GM23248 (cell line): ENCODE measurements around the gene LTF. TPM values are rescaled to one million over a fixed set of nuclear protein-coding genes. Genes with fewer than 3 reads are reported as not detected.
"Not testable (repeated sequence)": the region's sequence is repeated elsewhere in the genome, so short reads cannot be mapped to it uniquely, and the experiment has no call there.

Experiments used
- DNase-seq: peaks from one replicate; pipeline ENCODE4 v3.0.0-alpha.2; 2015
- H2AFZ ChIP-seq: fragments of 200-600 bp; sonication (generic); 2 replicates; pipeline ENCODE4 v1.6.1; 2016; ENCODE audit warnings: antibody characterized with exemption
- H3F3A ChIP-seq: fragments of 200-600 bp; sonication (generic); 2 replicates; pipeline ENCODE4 v1.6.1; 2016; ENCODE audit warnings: mild to moderate bottlenecking, antibody characterized with exemption, mixed run types; ENCODE audit not compliant: insufficient read depth
- H3K27ac ChIP-seq: fragments of 200-600 bp; sonication (generic); 2 replicates; pipeline ENCODE4 v1.5.1; 2016; ENCODE audit warnings: mild to moderate bottlenecking
- H3K27me3 ChIP-seq: fragments of 200-600 bp; sonication (generic); replicated peaks from 2 replicates; pipeline ENCODE4 v1.6.1; 2016; ENCODE audit warnings: mild to moderate bottlenecking; ENCODE audit not compliant: insufficient read depth
- H3K36me3 ChIP-seq: fragments of 200-600 bp; sonication (generic); 2 replicates; pipeline ENCODE4 v1.6.1; 2016; ENCODE audit warnings: low read depth, mild to moderate bottlenecking
- H3K4me1 ChIP-seq: fragments of 200-600 bp; sonication (generic); 2 replicates; pipeline ENCODE4 v1.6.1; 2016; ENCODE audit warnings: mild to moderate bottlenecking; ENCODE audit not compliant: insufficient read depth
- H3K4me2 ChIP-seq: fragments of 200-600 bp; sonication (generic); one replicate; pipeline ENCODE4 v1.6.1; 2016; ENCODE audit warnings: mild to moderate bottlenecking; ENCODE audit not compliant: unreplicated experiment
- H3K4me3 ChIP-seq: fragments of 200-600 bp; sonication (generic); 2 replicates; pipeline ENCODE4 v1.5.1; 2016; ENCODE audit warnings: mild to moderate bottlenecking
- H3K79me2 ChIP-seq: fragments of 200-600 bp; sonication (generic); 2 replicates; pipeline ENCODE4 v1.6.1; 2016; ENCODE audit warnings: mild to moderate bottlenecking; ENCODE audit not compliant: insufficient read depth
- H3K9ac ChIP-seq: fragments of 200-600 bp; sonication (generic); 2 replicates; pipeline ENCODE4 v1.6.1; 2016; ENCODE audit warnings: mild to moderate bottlenecking
- H3K9me2 ChIP-seq: fragments of 200-600 bp; sonication (generic); 2 replicates; pipeline ENCODE4 v1.6.1; 2016; ENCODE audit warnings: mixed run types, mild to moderate bottlenecking, moderate library complexity; ENCODE audit not compliant: insufficient read depth
- H3K9me3 ChIP-seq: fragments of 200-600 bp; sonication (generic); one replicate; pipeline ENCODE4 v1.6.1; 2017; ENCODE audit warnings: low read depth
- H4K20me1 ChIP-seq: fragments of 200-600 bp; sonication (generic); 2 replicates; pipeline ENCODE4 v1.6.0; 2016; ENCODE audit not compliant: insufficient read depth
- EZH2 ChIP-seq: fragments of 200-600 bp; sonication (generic); IDR thresholded peaks from 2 replicates; pipeline ENCODE4 v1.6.1; 2018; ENCODE audit warnings: antibody characterized with exemption, mild to moderate bottlenecking; ENCODE audit not compliant: insufficient read depth, poor library complexity, severe bottlenecking
- EZH2phosphoT487 ChIP-seq: fragments of 200-600 bp; sonication (generic); IDR thresholded peaks from 2 replicates; pipeline ENCODE4 v1.6.1; 2018; ENCODE audit warnings: antibody characterized with exemption, moderate library complexity, mild to moderate bottlenecking, low read depth; ENCODE audit not compliant: insufficient read depth
- WGBS, 2 experiments: methylation state at CpG; one replicate each; pipeline ENCODE4 v1.1.6; 2015 to 2017; ENCODE audit warnings: low lambda C conversion rate in 2 of 2, low coverage in 1 of 2; ENCODE audit errors: missing lambda C conversion rate in 2 of 2; 5-methylcytosine and 5-hydroxymethylcytosine counted together
- in situ Hi-C: fragments of 300-500 bp; cut with MboI; formaldehyde crosslinking; loops from 2 replicates; pipeline ENCODE4 v1.15.0; 2020
- polyA plus RNA-seq: library from polyadenylated mRNA; unstranded; fragments of >200 nt; fragmentation: Nextera tagmentation; extraction: Ambion mirVana; gene quantifications from 2 replicates; pipeline ENCODE4 v1.2.1, GENCODE V29; 2016
- total RNA-seq: library from RNA; depleted of rRNA; stranded (reverse); fragments of >200 nt; shearing (Covaris generic); gene quantifications from 2 replicates; pipeline ENCODE4 v1.2.3, GENCODE V29; 2014; rRNA removed

Gene LTF
- total and polyA plus RNA-seq, 2 experiments from 2014 or later, result not detected

- Histone ChIP-seq H3K36me3 (no peaks in the 10 kb centered on the region), H4K20me1 (no peaks in the 10 kb centered on the region), H3K4me1 (no peaks in the 10 kb centered on the region), H3K9me2 (no peaks in the 10 kb centered on the region), H3K4me2 (no peak overlapping the region), H3K9me3 (no peaks in the 10 kb centered on the region), H3K9ac (no peak overlapping the region), H2AFZ (no peak overlapping the region), H3K4me3 (no peak overlapping the region), H3K27me3 (peaks cover 31% of the 10 kb centered on the region), H3K79me2 (no peaks in the 10 kb centered on the region), H3K27ac (no peak overlapping the region), H3F3A (no peaks in the 10 kb centered on the region)
- TF ChIP-seq EZH2phosphoT487, result no peak
- TF ChIP-seq EZH2, result no peak
- in situ Hi-C loops, result no loop called here
- WGBS, 2 experiments, result 51 to 63% methylated on average over 2 of the region's 2 CpGs
- DNase-seq, result no peak
These were observed 71.7 kb downstream of the LTF start for GRCh38 chr3:46393011-46393410.

- H3K4me2 ChIP-seq, H3K4me1 ChIP-seq, H3F3A ChIP-seq, H3K27ac ChIP-seq, H2AFZ ChIP-seq, H3K79me2 ChIP-seq, H3K36me3 ChIP-seq, H3K9me2 ChIP-seq, H3K4me3 ChIP-seq, in situ Hi-C loops, H4K20me1 ChIP-seq, H3K9ac ChIP-seq, DNase-seq, H3K9me3 ChIP-seq: not testable (repeated sequence)
- peaks cover 28% of the 10 kb centered on the region for H3K27me3 ChIP-seq
- WGBS, 2 experiments, result 82 to 85% methylated on average over 5 of the region's 5 CpGs
These were observed 73.2 kb downstream of the LTF start for GRCh38 chr3:46391526-46391925.

GRCh38 chr3:46389306-46389705 is 75.4 kb downstream of the LTF start:
- Histone ChIP-seq H3F3A (no peaks in the 10 kb centered on the region), H3K27me3 (peaks cover 30% of the 10 kb centered on the region), H4K20me1 (no peaks in the 10 kb centered on the region), H2AFZ (no peak overlapping the region), H3K9me2 (no peaks in the 10 kb centered on the region), H3K9me3 (no peaks in the 10 kb centered on the region), H3K4me2 (no peak overlapping the region), H3K27ac (no peak overlapping the region), H3K9ac (no peak overlapping the region), H3K4me3 (no peak overlapping the region), H3K4me1 (0 out of 2 replicates have a peak, but pooled peaks cover 4% of the 10 kb centered on the region), H3K36me3 (no peaks in the 10 kb centered on the region), H3K79me2 (no peaks in the 10 kb centered on the region)
- TF ChIP-seq EZH2phosphoT487 (no peak), EZH2 (no peak)
- in situ Hi-C loops, result no loop called here
- no peak for DNase-seq
- 60 to 63% methylated on average over 6 of the region's 6 CpGs for whole genome bisulfite sequencing, 2 experiments

GRCh38 chr3:46388847-46389246 is 75.9 kb downstream of the LTF start:
- in situ Hi-C loops, result not testable (repeated sequence)

GRCh38 chr3:46386205-46386604 is 78.5 kb downstream of the LTF start:
- Histone ChIP-seq H3K9me2 (no peaks in the 10 kb centered on the region), H4K20me1 (no peaks in the 10 kb centered on the region), H3K27me3 (peaks cover 41% of the 10 kb centered on the region), H3K4me1 (0 out of 2 replicates have a peak, but pooled peaks cover 4% of the 10 kb centered on the region), H3K4me3 (no peak overlapping the region), H3K79me2 (no peaks in the 10 kb centered on the region), H2AFZ (no peak overlapping the region), H3K9me3 (no peaks in the 10 kb centered on the region), H3K27ac (no peak overlapping the region), H3F3A (no peaks in the 10 kb centered on the region), H3K9ac (no peak overlapping the region), H3K36me3 (no peaks in the 10 kb centered on the region), H3K4me2 (no peak overlapping the region)
- in situ Hi-C loops, result no loop called here
- DNase-seq, result peak; percentile 65
- TF ChIP-seq EZH2phosphoT487 (no peak), EZH2 (no peak)
- WGBS, 2 experiments, result 44 to 51% methylated on average over 4 of the region's 4 CpGs

More at GRCh38 chr3:46388847-46389246, 75.9 kb downstream of the LTF start:
- not testable (repeated sequence) for H4K20me1 ChIP-seq, H3K79me2 ChIP-seq, H3K4me3 ChIP-seq, H3K27ac ChIP-seq, H3K9me2 ChIP-seq, H3F3A ChIP-seq, H3K9me3 ChIP-seq, H3K9ac ChIP-seq, H3K4me2 ChIP-seq, DNase-seq, H3K4me1 ChIP-seq, H3K36me3 ChIP-seq, H2AFZ ChIP-seq
- peaks cover 33% of the 10 kb centered on the region for H3K27me3 ChIP-seq
- 85 to 91% methylated on average over 4 of the region's 4 CpGs for WGBS, 2 experiments

Other genes with a start within 250 kb of the LTF start
- gene CCR3, start 222.4 kb downstream of the LTF start, total RNA-seq, result not detected in 2 replicates
- gene CCR3, start 222.4 kb downstream of the LTF start, polyA plus RNA-seq, result not detected in 2 replicates
- gene CCR2, start 110.8 kb downstream of the LTF start, total RNA-seq, result not detected in 2 replicates
- gene CCR2, start 110.8 kb downstream of the LTF start, polyA plus RNA-seq, result not detected in 2 replicates
- not detected in 2 replicates for gene CCR5, start 94.0 kb downstream of the LTF start, total RNA-seq
- not detected in 2 replicates for gene CCR5, start 94.0 kb downstream of the LTF start, polyA plus RNA-seq
- not detected in 2 replicates for gene CCRL2, start 57.6 kb downstream of the LTF start, total RNA-seq
- not detected in 2 replicates for gene CCRL2, start 57.6 kb downstream of the LTF start, polyA plus RNA-seq
- gene RTP3, start 33.1 kb upstream of the LTF start, total RNA-seq, result not detected in 2 replicates
- not detected in 2 replicates for gene RTP3, start 33.1 kb upstream of the LTF start, polyA plus RNA-seq
- 10.6 and 10.8 TPM in 2 replicates for gene LRRC2, start 101.4 kb upstream of the LTF start, total RNA-seq
- 16.7 and 17.7 TPM in 2 replicates for gene LRRC2, start 101.4 kb upstream of the LTF start, polyA plus RNA-seq
- not detected in 2 replicates for gene FAM240A, start 147.6 kb upstream of the LTF start, total RNA-seq
- gene FAM240A, start 147.6 kb upstream of the LTF start, polyA plus RNA-seq, result not detected in 2 replicates
- gene ALS2CL, start 228.8 kb upstream of the LTF start, total RNA-seq, result 3.1 and 3.4 TPM in 2 replicates
- gene ALS2CL, start 228.8 kb upstream of the LTF start, polyA plus RNA-seq, result 1.2 and 2.0 TPM in 2 replicates
- gene TMIE, start 236.5 kb upstream of the LTF start, total RNA-seq, result 0.11 TPM in 1 of 2 replicates, not detected in the other
- 0.19 TPM in 1 of 2 replicates, not detected in the other for gene TMIE, start 236.5 kb upstream of the LTF start, polyA plus RNA-seq